Naive thymus-derived CD4-positive, alpha-beta T cell (primary cell): ENCODE measurements around the gene TTPAL. TPM values are rescaled to one million over a fixed set of nuclear protein-coding genes. Genes with fewer than 3 reads are reported as not detected.

ENCODE experiments used
- ATAC-seq: fragments of 150-1000 bp; cut with Tn5 transposase; 2 replicates; pipeline ENCODE4 v1.10.0; 2021; ENCODE audit warnings: mild to moderate bottlenecking, moderate library complexity
- CTCF ChIA-PET: fragments of 350-600 bp; sonication (Branson Sonifier 250); formaldehyde crosslinking; loops from one replicate; lab custom pipeline; 2021; ENCODE audit warnings: antibody characterized with exemption; lab: Charles Lee
- POLR2A ChIA-PET: fragments of 350-600 bp; sonication (Branson Sonifier 250); formaldehyde crosslinking; loops from one replicate; lab custom pipeline; 2021; ENCODE audit warnings: antibody characterized with exemption, inconsistent platforms; lab: Charles Lee
- DNase-seq, 9 donors: peaks; one replicate each; pipeline versions ENCODE4 v3.0.0 to v3.0.0-alpha.2; 2020 to 2022; ENCODE audit warnings: mixed read lengths in 1 of 9
- H3K27ac ChIP-seq: one replicate; pipeline ENCODE4 v1.7.0; 2013; ENCODE audit warnings: mild to moderate bottlenecking, low read depth, low read length, moderate library complexity
- H3K27me3 ChIP-seq, 2 donors: one replicate each; pipeline ENCODE4 v1.7.0; 2013; ENCODE audit warnings: low read length in 2 of 2, mild to moderate bottlenecking in 2 of 2, moderate library complexity in 2 of 2; ENCODE audit not compliant: control insufficient read depth in 2 of 2, insufficient read depth in 2 of 2
- H3K36me3 ChIP-seq, 3 experiments: 1 replicate in 2 of 3; 2 replicates in 1 of 3; pipeline ENCODE4 v1.7.0; 2013; ENCODE audit warnings: low read length in 3 of 3, mild to moderate bottlenecking in 3 of 3, moderate library complexity in 1 of 3; ENCODE audit not compliant: insufficient read depth in 3 of 3, control insufficient read depth in 2 of 3
- H3K4me1 ChIP-seq, 2 donors: one replicate each; pipeline ENCODE4 v1.7.0; 2013; ENCODE audit warnings: low read length in 2 of 2, mild to moderate bottlenecking in 2 of 2, moderate library complexity in 1 of 2; ENCODE audit not compliant: control insufficient read depth in 2 of 2, insufficient read depth in 2 of 2
- H3K4me3 ChIP-seq: 2 replicates; pipeline ENCODE4 v1.7.0; 2013; ENCODE audit warnings: mild to moderate bottlenecking, low read length
- H3K9me3 ChIP-seq, 3 experiments: 1 replicate in 2 of 3; 2 replicates in 1 of 3; pipeline ENCODE4 v1.7.0; 2013; ENCODE audit warnings: low read length in 3 of 3; ENCODE audit not compliant: control insufficient read depth in 2 of 3
- H3K27ac Mint-ChIP-seq, 9 donors: one replicate each; pipeline ENCODE4 v1.8.0; 2020 to 2022; ENCODE audit warnings: mixed read lengths in 9 of 9, mild to moderate bottlenecking in 8 of 9, moderate library complexity in 5 of 9, inconsistent platforms in 2 of 9
- H3K27me3 Mint-ChIP-seq, 5 donors: one replicate each; pipeline ENCODE4 v1.8.0; 2021 to 2022; ENCODE audit warnings: mixed read lengths in 5 of 5, mild to moderate bottlenecking in 1 of 5
- H3K36me3 Mint-ChIP-seq, 5 donors: one replicate each; pipeline ENCODE4 v1.8.0; 2020 to 2022; ENCODE audit warnings: mixed read lengths in 5 of 5, mild to moderate bottlenecking in 3 of 5, inconsistent platforms in 1 of 5
- H3K4me1 Mint-ChIP-seq, 7 donors: one replicate each; pipeline ENCODE4 v1.8.0; 2020 to 2022; ENCODE audit warnings: mixed read lengths in 7 of 7, mild to moderate bottlenecking in 3 of 7, inconsistent platforms in 1 of 7
- H3K4me3 Mint-ChIP-seq, 10 donors: one replicate each; pipeline ENCODE4 v1.8.0; 2020 to 2022; ENCODE audit warnings: mild to moderate bottlenecking in 10 of 10, mixed read lengths in 10 of 10, moderate library complexity in 6 of 10, inconsistent platforms in 2 of 10
- H3K9me3 Mint-ChIP-seq, 11 donors: one replicate each; pipeline ENCODE4 v1.8.0; 2020 to 2022; ENCODE audit warnings: mixed read lengths in 11 of 11, mild to moderate bottlenecking in 4 of 11, inconsistent platforms in 1 of 11, moderate library complexity in 1 of 11
- intact Hi-C, 2 donors: fragments of 100-400 bp; cut with micrococcal nuclease; formaldehyde crosslinking; loops; one replicate each; pipeline ENCODE4 v1.15.1; 2023
- polyA plus RNA-seq, 2 donors: library from polyadenylated mRNA; unstranded; fragments of 300-500 nt; fragmentation: Illumina TruSeq; gene quantifications; one replicate each; pipeline ENCODE4 v1.2.3, GENCODE V29; 2021
- total RNA-seq, 6 experiments: library from RNA in 5 of 6; stranded (reverse) in 5 of 6; gene quantifications; 1 replicate in 5 of 6; 2 replicates in 1 of 6; pipeline ENCODE4 v1.2.3 and lab custom pipeline; 2021 to 2026

Gene TTPAL
- total and polyA plus RNA-seq, 7 experiments from 2014 or later, result 8.8 to 20.7 (median 14.2) TPM

DNA sequence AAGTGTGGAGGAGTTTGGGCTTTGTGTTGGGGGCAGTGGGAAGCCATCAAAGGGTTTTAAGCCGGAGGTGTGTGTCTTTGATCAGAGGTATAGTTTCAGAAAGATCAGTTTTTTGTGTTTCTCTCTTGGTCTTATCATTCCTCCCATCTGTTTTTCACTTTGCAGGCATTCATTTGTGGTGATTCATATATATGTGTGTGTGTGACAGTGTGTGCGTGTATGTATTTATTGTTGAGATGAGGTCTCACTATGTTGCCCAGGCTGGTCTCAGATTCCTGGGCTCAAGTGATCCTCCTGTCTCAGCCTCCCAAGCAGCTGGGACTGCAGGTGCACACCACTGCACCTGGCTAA, 57.3 kb downstream of the TTPAL start:
- Histone ChIP-seq H3K36me3 (no peaks in the 10 kb centered on the region), H3K4me3 (peak overlapping the region; percentile 83), H3K27ac (peak overlapping the region; percentile 71), H3K27me3 (no peaks in the 10 kb centered on the region), H3K9me3 (no peaks in the 10 kb centered on the region), H3K4me1 (peaks cover 5 to 19% of the 10 kb centered on the region in 2 donors)
- no peaks in the 10 kb centered on the region for H3K36me3 Mint-ChIP-seq
- POLR2A ChIA-PET, result interaction anchor here (0.7 to 1.6 kb wide), 4 partner anchors 13 to 831 kb away, joined by 3 to 4 read pairs (median 4); partner anchors contain the start of gene TTPAL
- CTCF ChIA-PET, result no interaction called here
- peak in 7 of 9 donors; percentile 25 to 37 (median 31) for DNase-seq
- no peak overlapping the region for H3K4me3 Mint-ChIP-seq
- H3K4me1 Mint-ChIP-seq, result peaks cover 0 to 8% (median 4%) of the 10 kb centered on the region in 7 donors
- H3K27me3 Mint-ChIP-seq, result peaks cover 0 to 11% (median 0%) of the 10 kb centered on the region in 5 donors
- H3K9me3 Mint-ChIP-seq, result peaks cover 0 to 3% (median 0%) of the 10 kb centered on the region in 11 donors
- intact Hi-C loops, result loop anchor here (1.0 to 5.0 kb wide), 4 partner anchors 11 to 77 kb away; partner anchors contain the start of gene SERINC3 (in 1 of the 2)
- peak; percentile 45 for ATAC-seq
- H3K27ac Mint-ChIP-seq, result no peak overlapping the region

GRCh38 chr20:44533928-44534327, 58.3 kb downstream of the TTPAL start:
- no peak overlapping the region for H3K4me3 Mint-ChIP-seq
- no peaks in the 10 kb centered on the region for H3K36me3 Mint-ChIP-seq
- intact Hi-C loops, result loop anchor here (1.0 to 5.0 kb wide), 2 partner anchors 12 to 38 kb away; partner anchors contain the start of gene SERINC3 (in 1 of the 2)
- Histone ChIP-seq H3K4me3 (no peak overlapping the region), H3K27ac (no peak overlapping the region), H3K27me3 (no peaks in the 10 kb centered on the region), H3K36me3 (no peaks in the 10 kb centered on the region), H3K9me3 (no peaks in the 10 kb centered on the region), H3K4me1 (peaks cover 5 to 19% of the 10 kb centered on the region in 2 donors)
- peaks cover 0 to 3% (median 0%) of the 10 kb centered on the region in 11 donors for H3K9me3 Mint-ChIP-seq
- DNase-seq (no peak), ATAC-seq (no peak)
- H3K27me3 Mint-ChIP-seq, result peaks cover 0 to 11% (median 0%) of the 10 kb centered on the region in 5 donors
- CTCF ChIA-PET, result interaction anchor here (0.7 kb wide), 1 partner anchor 322 kb away, joined by 8 read pairs; no protein-coding TSS in a partner anchor
- peaks cover 0 to 8% (median 4%) of the 10 kb centered on the region in 7 donors for H3K4me1 Mint-ChIP-seq
- POLR2A ChIA-PET, result interaction anchor here (0.9 to 1.6 kb wide), 3 partner anchors 11 to 58 kb away, joined by 3 to 4 read pairs (median 4); partner anchors contain the start of gene TTPAL
- no peak overlapping the region for H3K27ac Mint-ChIP-seq

DNA sequence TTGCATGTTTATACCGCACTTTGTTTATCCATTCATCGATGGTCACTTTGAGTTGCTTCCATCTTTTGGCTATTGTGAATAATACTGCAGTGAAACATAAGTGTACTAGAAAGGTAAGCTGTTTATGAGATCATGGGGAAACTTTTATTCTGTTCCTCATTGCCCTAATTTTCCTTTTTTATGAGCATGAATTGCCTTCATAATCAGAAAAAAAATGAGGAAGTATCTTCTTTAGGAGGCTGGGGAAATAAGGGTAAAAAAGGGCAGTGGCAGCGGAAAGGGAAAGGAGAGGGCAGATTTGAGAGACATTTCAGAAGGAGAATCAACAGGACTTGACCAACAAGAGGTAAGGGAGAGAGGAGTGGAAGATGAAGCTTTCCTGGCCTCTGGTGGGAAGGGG, 60.5 kb downstream of the TTPAL start:
- intact Hi-C loops, result no loop called here
- H3K4me3 Mint-ChIP-seq, result no peak overlapping the region
- peaks cover 0 to 3% (median 0%) of the 10 kb centered on the region in 11 donors for H3K9me3 Mint-ChIP-seq
- H3K27me3 Mint-ChIP-seq, result peaks cover 0 to 11% (median 0%) of the 10 kb centered on the region in 5 donors
- H3K4me3 ChIP-seq, result no peak overlapping the region
- H3K4me1 ChIP-seq, result peaks cover 5 to 17% of the 10 kb centered on the region in 2 donors
- H3K36me3 Mint-ChIP-seq, result no peaks in the 10 kb centered on the region
- no peak for DNase-seq
- no peak overlapping the region for H3K27ac ChIP-seq
- no peaks in the 10 kb centered on the region for H3K36me3 ChIP-seq
- peak overlapping the region in 3 of 9 donors; percentile 6 to 26 (median 19) for H3K27ac Mint-ChIP-seq
- no peak for ATAC-seq
- ChIA-PET CTCF (interaction anchor here (0.7 kb wide), 1 partner anchor 144 kb away, joined by 3 read pairs; no protein-coding TSS in a partner anchor), POLR2A (no interaction called here)
- no peaks in the 10 kb centered on the region for H3K9me3 ChIP-seq
- no peaks in the 10 kb centered on the region for H3K27me3 ChIP-seq
- peaks cover 0 to 8% (median 3%) of the 10 kb centered on the region in 7 donors for H3K4me1 Mint-ChIP-seq

DNA sequence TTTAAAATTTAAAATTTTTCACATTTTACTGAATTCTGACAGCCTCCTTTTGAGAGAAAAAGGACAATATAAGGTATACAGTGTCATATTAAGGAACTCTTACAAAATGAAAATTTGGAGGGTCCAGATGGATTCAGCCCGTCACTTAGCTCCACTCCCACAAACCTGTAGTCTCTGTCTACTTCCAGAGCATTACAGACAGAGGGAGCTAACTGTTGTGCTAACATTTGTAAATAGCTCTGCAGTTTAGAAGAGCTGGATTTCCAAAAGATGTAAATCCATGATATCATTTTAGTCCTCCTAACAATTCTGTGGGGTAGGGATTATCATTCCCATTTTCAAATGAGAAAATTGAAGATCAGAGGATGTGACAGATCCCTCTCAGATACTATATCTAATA, 62.3 kb downstream of the TTPAL start:
- H3K27me3 Mint-ChIP-seq, result peaks cover 0 to 11% (median 0%) of the 10 kb centered on the region in 5 donors
- no peaks in the 10 kb centered on the region for H3K36me3 ChIP-seq
- no peaks in the 10 kb centered on the region for H3K36me3 Mint-ChIP-seq
- H3K4me1 ChIP-seq, result peaks cover 0 to 3% of the 10 kb centered on the region in 2 donors
- POLR2A ChIA-PET, result interaction anchor here (0.7 kb wide), 1 partner anchor 72 kb away, joined by 3 read pairs; no protein-coding TSS in a partner anchor
- no peak overlapping the region for H3K27ac ChIP-seq
- DNase-seq, result no peak
- peaks cover 0 to 4% (median 0%) of the 10 kb centered on the region in 7 donors for H3K4me1 Mint-ChIP-seq
- H3K27ac Mint-ChIP-seq, result no peak overlapping the region
- H3K9me3 ChIP-seq, result no peaks in the 10 kb centered on the region
- no peak for ATAC-seq
- no peaks in the 10 kb centered on the region for H3K9me3 Mint-ChIP-seq
- no peak overlapping the region for H3K4me3 Mint-ChIP-seq
- CTCF ChIA-PET, result no interaction called here
- H3K27me3 ChIP-seq, result no peaks in the 10 kb centered on the region
- intact Hi-C loops, result no loop called here
- H3K4me3 ChIP-seq, result no peak overlapping the region

DNA sequence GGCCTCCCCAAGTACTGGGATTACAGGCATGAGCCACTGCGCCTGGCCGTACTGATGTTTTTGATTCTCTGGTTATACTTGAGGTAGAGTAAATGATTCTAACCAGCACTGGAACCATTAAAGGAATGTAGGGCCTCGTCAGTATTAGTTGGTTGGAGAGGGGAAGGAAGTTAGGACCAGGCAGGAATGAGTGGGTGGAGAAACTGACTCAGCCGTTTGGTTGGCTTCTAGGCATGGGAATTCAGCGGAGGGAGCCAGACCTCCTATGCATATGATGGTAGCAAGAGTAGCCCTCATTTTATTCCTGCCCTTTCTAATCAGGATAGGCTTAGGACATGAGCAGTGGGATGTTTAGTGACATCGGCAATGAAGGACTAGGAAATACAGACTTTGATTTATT, 65.2 kb downstream of the TTPAL start:
- Mint-ChIP-seq H3K4me3 (no peak overlapping the region), H3K36me3 (no peaks in the 10 kb centered on the region), H3K9me3 (no peaks in the 10 kb centered on the region), H3K27me3 (peaks cover 0 to 7% (median 0%) of the 10 kb centered on the region in 5 donors), H3K27ac (no peak overlapping the region), H3K4me1 (peaks cover 0 to 4% (median 0%) of the 10 kb centered on the region in 7 donors)
- Histone ChIP-seq H3K27me3 (no peaks in the 10 kb centered on the region), H3K9me3 (no peaks in the 10 kb centered on the region), H3K36me3 (no peaks in the 10 kb centered on the region), H3K27ac (no peak overlapping the region), H3K4me1 (no peaks in the 10 kb centered on the region), H3K4me3 (no peak overlapping the region)
- intact Hi-C loops, result no loop called here
- ChIA-PET POLR2A (no interaction called here), CTCF (interaction anchor here (0.7 kb wide), 1 partner anchor 433 kb away, joined by 5 read pairs; no protein-coding TSS in a partner anchor)
- DNase-seq (no peak), ATAC-seq (no peak)

DNA sequence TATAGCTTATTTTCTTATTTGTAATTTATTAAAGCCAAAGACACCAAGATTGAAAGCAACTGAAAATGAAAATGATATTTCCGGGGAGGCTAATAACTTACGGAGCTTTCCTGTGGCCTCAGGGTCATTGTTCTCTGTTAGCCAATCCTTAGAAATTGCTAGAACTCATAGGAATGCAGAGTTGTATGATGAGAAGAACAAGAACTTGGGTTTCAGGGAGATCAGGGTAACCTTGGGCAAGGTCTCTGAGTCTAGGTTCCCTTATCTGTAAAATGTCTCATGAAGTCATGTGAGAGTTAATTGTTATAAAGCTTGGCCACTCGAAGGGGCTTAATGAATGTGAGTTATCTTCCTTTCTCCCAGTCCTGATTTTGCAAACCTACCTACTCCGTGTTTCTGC, 66.3 kb downstream of the TTPAL start:
- H3K9me3 Mint-ChIP-seq, result no peaks in the 10 kb centered on the region
- H3K4me1 ChIP-seq, result no peaks in the 10 kb centered on the region
- ChIA-PET CTCF (no interaction called here), POLR2A (no interaction called here)
- intact Hi-C loops, result no loop called here
- no peaks in the 10 kb centered on the region for H3K36me3 ChIP-seq
- no peaks in the 10 kb centered on the region for H3K36me3 Mint-ChIP-seq
- no peak for ATAC-seq
- H3K27me3 ChIP-seq, result no peaks in the 10 kb centered on the region
- H3K9me3 ChIP-seq, result no peaks in the 10 kb centered on the region
- no peak overlapping the region for H3K4me3 ChIP-seq
- H3K4me1 Mint-ChIP-seq, result no peaks in the 10 kb centered on the region
- no peak overlapping the region for H3K4me3 Mint-ChIP-seq
- H3K27ac Mint-ChIP-seq, result no peak overlapping the region
- no peak for DNase-seq
- no peak overlapping the region for H3K27ac ChIP-seq
- no peaks in the 10 kb centered on the region for H3K27me3 Mint-ChIP-seq
